Bronchial epithelial cell (primary cell): ENCODE data around the gene DOCK8. TPM values are rescaled to one million over a fixed set of nuclear protein-coding genes. Genes with fewer than 3 reads are reported as not detected.

Source experiments
- DNase-seq: peaks from one replicate; pipeline ENCODE4 v3.0.0-alpha.2; 2010; ENCODE audit warnings: low read depth
- FAIRE-seq: peaks from 2 replicates; lab custom pipeline; 2011; peaks lifted over from hg19 to GRCh38; lab: Jason Lieb, UNC
- H3K27me3 ChIP-seq: 2 replicates; pipeline ENCODE4 v1.5.1; 2011; ENCODE audit warnings: low read length; ENCODE audit not compliant: control insufficient read depth, insufficient read depth
- H3K36me3 ChIP-seq: 2 replicates; pipeline ENCODE4 v1.5.1; 2011; ENCODE audit warnings: low read length; ENCODE audit not compliant: control insufficient read depth, insufficient read depth
- H3K4me3 ChIP-seq: 2 replicates; pipeline ENCODE4 v1.5.1; 2011; ENCODE audit warnings: mild to moderate bottlenecking, low read depth, low read length, control low read depth
- CTCF ChIP-seq: IDR thresholded peaks from 2 replicates; pipeline ENCODE4 v1.5.1; 2011; ENCODE audit warnings: mild to moderate bottlenecking, moderate library complexity, low read length, control low read depth, inconsistent platforms; ENCODE audit not compliant: insufficient read depth, severe bottlenecking
- total RNA-seq: library from RNA; depleted of rRNA; stranded (reverse); fragments of >200 nt; gene quantifications from 2 replicates; pipeline ENCODE4 v1.2.1, GENCODE V29; 2014

DOCK8 gene
- total RNA-seq, 1 donor from 2014 or later: 0.26 TPM

GRCh38 chr9:292915-293314, 78.2 kb downstream of the DOCK8 start:
- no peak for DNase-seq
- no peak for TF ChIP-seq CTCF
- no peak overlapping the region for H3K4me3 ChIP-seq
- no peak for FAIRE-seq
- peaks cover 2% of the 10 kb centered on the region for H3K27me3 ChIP-seq
- no peaks in the 10 kb centered on the region for H3K36me3 ChIP-seq

- no peak for FAIRE-seq
- Histone ChIP-seq H3K27me3 (no peaks in the 10 kb centered on the region), H3K4me3 (no peak overlapping the region), H3K36me3 (no peaks in the 10 kb centered on the region)
- no peak for DNase-seq
- no peak for TF ChIP-seq CTCF
Observed at GRCh38 chr9:295576-295975, 80.9 kb downstream of the DOCK8 start.

- H3K36me3 ChIP-seq: no peaks in the 10 kb centered on the region
- FAIRE-seq: no peak
- DNase-seq: no peak
- no peaks in the 10 kb centered on the region for H3K27me3 ChIP-seq
- H3K4me3 ChIP-seq: no peak overlapping the region
- no peak for TF ChIP-seq CTCF
Observed at GRCh38 chr9:296411-296810, 81.7 kb downstream of the DOCK8 start.

- H3K36me3 ChIP-seq: no peaks in the 10 kb centered on the region
- H3K4me3 ChIP-seq: no peak overlapping the region
- FAIRE-seq (peak; percentile 7), DNase-seq (peak; percentile 69)
- no peak for TF ChIP-seq CTCF
- no peaks in the 10 kb centered on the region for H3K27me3 ChIP-seq
Observed at GRCh38 chr9:297104-297972, 82.7 kb downstream of the DOCK8 start.

GRCh38 chr9:303502-303901, 88.8 kb downstream of the DOCK8 start:
- Histone ChIP-seq H3K27me3 (no peaks in the 10 kb centered on the region), H3K4me3 (no peak overlapping the region), H3K36me3 (no peaks in the 10 kb centered on the region)
- TF ChIP-seq CTCF: no peak
- FAIRE-seq (no peak), DNase-seq (no peak)
